Measurements from ENCODE around the gene KRTAP27-1.

GRCh38 chr21:30338717-30339116 is 1.2 kb upstream of the KRTAP27-1 start:
- TF ChIP-seq GATA2 (IDR thresholded peaks at IDR 0.05; ENCODE audit: low read depth, low read length) (no peak), GATA3 (IDR thresholded peaks at IDR 0.05; ENCODE audit: low read depth, low read length) (no peak)
